ENCODE data around the gene CPEB1.
"Not testable (repeated sequence)": the region's sequence is repeated elsewhere in the genome, so short reads cannot be mapped to it uniquely, and the experiment has no call there.

The CPEB1 gene

GRCh38 chr15:82545002-82545401 is 102.2 kb downstream of the CPEB1 start:
- no peak for DNase-seq (ENCODE audit: low read depth)

- DNase-seq (ENCODE audit: low read depth), result no peak
Measured at GRCh38 chr15:82544431-82544830, 102.7 kb downstream of the CPEB1 start.

- no peak for DNase-seq (ENCODE audit: low read depth)
Measured at GRCh38 chr15:82543160-82543559, 104.0 kb downstream of the CPEB1 start.

- peak; percentile 30 for DNase-seq (ENCODE audit: low read depth)
Measured at GRCh38 chr15:82540984-82541431, 106.2 kb downstream of the CPEB1 start.

- peak; percentile 94 for DNase-seq (ENCODE audit: low read depth)
Measured at GRCh38 chr15:82540055-82540983, 106.8 kb downstream of the CPEB1 start, which contains the start of gene RPS17. Gene RPS17, minus strand, starts transcription at chr15:82540457. Its CDS starts 29 bp downstream, at chr15:82540428.

- DNase-seq (ENCODE audit: low read depth), result peak; percentile 16
Measured at GRCh38 chr15:82539691-82540054, 107.5 kb downstream of the CPEB1 start.

- peak; percentile 36 for DNase-seq (ENCODE audit: low read depth)
Measured at GRCh38 chr15:82538961-82539690, 108.0 kb downstream of the CPEB1 start.

- no peak for DNase-seq (ENCODE audit: low read depth)
Measured at GRCh38 chr15:82537351-82537908, 109.7 kb downstream of the CPEB1 start.

- no peak for DNase-seq (ENCODE audit: low read depth)
Measured at GRCh38 chr15:82536409-82537350, 110.5 kb downstream of the CPEB1 start.

GRCh38 chr15:82535566-82536408 is 111.4 kb downstream of the CPEB1 start:
- DNase-seq (ENCODE audit: low read depth), result peak; percentile 18

GRCh38 chr15:82535151-82535550 is 112.0 kb downstream of the CPEB1 start:
- DNase-seq (ENCODE audit: low read depth), result not testable (repeated sequence)

- DNase-seq (ENCODE audit: low read depth), result not testable (repeated sequence)
Measured at GRCh38 chr15:82534457-82534861, 112.7 kb downstream of the CPEB1 start.

GRCh38 chr15:82533801-82534200 is 113.4 kb downstream of the CPEB1 start:
- DNase-seq (ENCODE audit: low read depth), result no peak

GRCh38 chr15:82532991-82533481 is 114.1 kb downstream of the CPEB1 start:
- no peak for DNase-seq (ENCODE audit: low read depth)

- no peak for DNase-seq (ENCODE audit: low read depth)
Measured at GRCh38 chr15:82532383-82532990, 114.7 kb downstream of the CPEB1 start.

GRCh38 chr15:82531496-82532382 is 115.4 kb downstream of the CPEB1 start:
- DNase-seq (ENCODE audit: low read depth), result no peak

GRCh38 chr15:82530606-82531379 is 116.4 kb downstream of the CPEB1 start:
- peak; percentile 71 for DNase-seq (ENCODE audit: low read depth)

- DNase-seq (ENCODE audit: low read depth), result no peak
Measured at GRCh38 chr15:82530006-82530405, 117.2 kb downstream of the CPEB1 start.
